ENCODE data around the gene SPATA9. TPM values are rescaled to one million over a fixed set of nuclear protein-coding genes. Genes with fewer than 3 reads are reported as not detected.

The SPATA9 gene
- total RNA-seq, 2 donors from 2014 or later: 0.30 TPM; not detected in 1

Other genes with a start within 250 kb of the SPATA9 start
- gene SKIC3, start 128.0 kb downstream of the SPATA9 start, total RNA-seq: 10 to 100 TPM; 32.1 to 39.3 TPM
- 1 to 10 TPM; 3.7 to 6.0 TPM for gene ARSK, start 127.9 kb downstream of the SPATA9 start, total RNA-seq
- not detected for gene GPR150, start 62.9 kb downstream of the SPATA9 start, total RNA-seq
- gene RFESD, start 36.2 kb downstream of the SPATA9 start, total RNA-seq: 1 to 10 TPM; 1.9 to 2.5 TPM
- gene RHOBTB3, start 48.3 kb upstream of the SPATA9 start, total RNA-seq: 10 to 100 TPM; 56.2 to 89.9 TPM
- gene GLRX, start 139.7 kb upstream of the SPATA9 start, total RNA-seq: 100 to 1,000 TPM; 151 to 173 TPM